Loucy (cell line): ENCODE data around the gene MBNL2.

Experiments
- CTCF ChIP-seq: fragments of 200-600 bp; sonication (generic); conservative IDR thresholded peaks from 2 replicates; pipeline ENCODE4 v1.5.1; 2014; ENCODE audit warnings: mild to moderate bottlenecking, antibody characterized with exemption, low read length
- EZH2phosphoT487 ChIP-seq: fragments of 200-600 bp; IDR thresholded peaks from 2 replicates; pipeline ENCODE4 v1.6.1; 2018; ENCODE audit warnings: antibody characterized with exemption, mild to moderate bottlenecking, moderate library complexity, borderline replicate concordance

- TF ChIP-seq CTCF (no peak), EZH2phosphoT487 (no peak)
Measured at GRCh38 chr13:97280478-97280877, 58.3 kb downstream of the MBNL2 start.
